NCI-H526 treated with DMSO at 0.1 percent for 48 hours (cell line): Measurements from ENCODE around the gene STXBP6.

Experiments used
- DNase-seq: peaks from one replicate; lab custom pipeline; 2025; lab: John Stamatoyannopoulos, UW

Gene STXBP6

GRCh38 chr14:24885410-24885913 lies 164.5 kb downstream of the STXBP6 start:
- no peak for DNase-seq

DNA sequence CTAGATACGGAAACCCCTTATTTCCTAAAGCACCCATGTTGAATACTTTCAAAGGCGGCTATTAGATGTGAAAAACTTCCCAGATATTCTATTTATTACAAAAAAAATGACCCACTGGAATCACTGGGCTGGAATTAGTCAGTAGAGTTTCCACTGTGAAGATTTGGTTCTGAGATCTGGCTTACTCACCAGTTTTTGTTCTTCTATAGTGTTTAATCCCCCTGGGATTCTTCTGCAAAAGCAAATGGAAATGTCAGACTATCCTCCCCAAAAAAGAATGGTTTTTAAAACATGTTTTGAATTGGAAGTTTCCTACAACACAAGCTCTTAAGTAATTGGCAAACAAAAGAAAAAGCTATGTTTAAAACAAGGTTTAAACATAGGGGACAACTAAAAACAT lies 166.4 kb downstream of the STXBP6 start:
- DNase-seq: no peak

DNA sequence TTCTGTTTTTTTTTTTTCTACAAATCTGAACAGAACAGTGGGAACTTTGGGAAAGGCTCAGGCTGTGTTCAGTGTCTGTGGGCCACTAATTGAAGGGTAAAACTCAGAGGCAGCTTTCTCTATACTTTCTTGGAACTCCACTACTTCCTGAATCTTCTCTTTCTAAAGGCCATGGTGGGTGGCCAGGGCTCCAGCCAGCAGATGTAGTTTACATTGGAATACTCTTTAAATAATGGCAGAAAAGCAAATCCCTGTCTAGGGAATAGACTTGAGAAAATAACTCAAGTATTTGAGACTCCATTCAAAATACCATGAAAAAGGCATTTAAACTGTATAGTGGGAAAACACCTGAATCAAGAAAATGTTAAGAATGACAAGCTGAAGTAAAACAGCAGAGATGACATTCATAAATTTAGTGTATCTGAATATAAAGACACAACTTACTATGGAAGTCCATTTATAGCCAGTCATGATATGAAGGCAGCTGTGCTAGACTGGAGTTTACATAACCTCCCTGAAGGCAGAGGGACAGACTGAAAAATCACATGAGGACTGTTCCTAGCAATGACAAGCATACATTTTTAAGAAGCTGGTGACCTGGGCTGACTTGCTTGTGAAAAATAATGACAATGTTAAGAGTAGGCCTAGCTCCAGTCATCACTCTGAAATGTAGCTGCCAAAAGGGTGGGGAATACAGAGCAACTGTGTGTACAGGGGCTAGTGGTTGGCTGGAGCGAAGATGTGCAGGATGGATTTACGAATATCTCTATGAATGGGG lies 168.6 kb downstream of the STXBP6 start:
- DNase-seq: no peak

DNA sequence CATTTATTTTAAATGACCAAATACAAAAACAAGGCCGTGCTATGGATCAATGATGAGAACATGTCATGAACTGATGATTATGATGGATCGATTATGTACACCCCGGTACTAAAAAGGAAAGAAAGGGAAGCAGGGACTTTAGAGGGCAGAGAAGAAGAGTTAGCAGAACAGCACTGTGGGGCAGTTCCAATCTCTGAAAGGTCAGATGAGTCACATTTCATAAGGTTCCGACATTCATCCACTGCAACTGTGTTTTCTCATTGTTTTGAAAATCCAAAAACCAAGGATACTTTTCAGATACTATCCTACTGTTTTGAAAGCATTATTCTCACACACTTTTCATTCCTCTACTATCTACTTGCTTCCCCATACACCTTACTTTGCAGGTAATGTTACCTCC lies 169.3 kb downstream of the STXBP6 start:
- no peak for DNase-seq

GRCh38 chr14:24879661-24880386 lies 170.1 kb downstream of the STXBP6 start:
- DNase-seq: no peak

DNA sequence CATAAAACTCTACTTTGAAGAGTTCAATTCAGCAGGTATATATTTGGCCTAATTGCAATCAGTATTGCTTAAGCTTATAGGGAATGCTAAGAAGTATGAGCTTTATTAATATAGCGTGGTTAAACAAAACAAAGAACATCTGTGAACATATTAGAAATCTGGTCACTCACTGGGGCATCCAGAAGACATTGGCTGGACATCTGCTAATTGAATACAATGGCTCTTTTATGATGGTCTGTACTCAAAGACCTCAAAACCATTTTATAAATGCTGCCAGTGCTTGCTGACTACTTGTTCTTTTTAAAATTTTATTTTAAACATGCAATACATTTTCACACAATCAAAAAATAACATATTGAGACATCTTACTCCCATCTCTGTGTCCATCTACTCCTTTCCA lies 173.0 kb downstream of the STXBP6 start:
- no peak for DNase-seq

DNA sequence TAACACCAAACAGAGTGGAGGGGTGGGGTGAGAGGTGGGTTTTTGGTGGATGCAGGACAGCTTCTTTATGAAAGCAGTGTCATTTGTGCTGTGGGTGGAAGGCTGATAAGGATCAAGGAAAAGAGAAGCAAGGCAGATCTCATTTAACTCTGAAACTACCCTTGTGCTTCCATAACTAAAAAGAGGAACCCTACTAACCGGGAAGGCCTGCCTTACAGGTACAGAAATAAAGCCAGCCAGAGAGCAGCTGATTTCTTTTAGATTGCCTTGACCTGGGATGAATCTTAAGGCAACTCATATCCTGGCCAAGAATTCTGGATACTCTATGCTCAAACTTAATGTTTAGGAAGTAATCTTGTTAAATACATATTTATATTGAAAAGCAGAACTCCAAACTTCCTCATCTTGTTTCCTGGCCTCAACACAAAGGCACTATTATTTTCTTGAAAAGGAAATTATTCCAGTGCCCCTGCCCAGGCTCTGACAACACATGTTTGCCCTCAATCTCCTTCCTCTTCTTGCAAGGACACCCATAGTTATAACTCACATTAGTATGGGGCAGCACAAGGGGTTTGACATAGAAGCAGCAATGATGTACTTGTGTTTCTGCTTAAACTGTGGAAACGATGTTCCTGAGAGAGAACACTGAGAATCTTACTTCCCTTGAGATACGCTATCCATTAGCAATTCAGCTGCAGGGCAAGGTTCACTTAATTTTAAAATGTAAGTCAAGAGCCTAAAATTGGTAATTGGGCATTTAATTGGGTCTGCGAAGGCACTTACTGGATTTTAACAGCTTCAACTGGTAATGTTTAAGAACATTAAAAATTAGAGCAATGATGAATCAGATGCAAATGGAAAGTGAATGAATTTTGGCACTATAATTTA lies 173.7 kb downstream of the STXBP6 start:
- DNase-seq: no peak

- no peak for DNase-seq
Observed at GRCh38 chr14:24875203-24875838, 174.6 kb downstream of the STXBP6 start.

DNA sequence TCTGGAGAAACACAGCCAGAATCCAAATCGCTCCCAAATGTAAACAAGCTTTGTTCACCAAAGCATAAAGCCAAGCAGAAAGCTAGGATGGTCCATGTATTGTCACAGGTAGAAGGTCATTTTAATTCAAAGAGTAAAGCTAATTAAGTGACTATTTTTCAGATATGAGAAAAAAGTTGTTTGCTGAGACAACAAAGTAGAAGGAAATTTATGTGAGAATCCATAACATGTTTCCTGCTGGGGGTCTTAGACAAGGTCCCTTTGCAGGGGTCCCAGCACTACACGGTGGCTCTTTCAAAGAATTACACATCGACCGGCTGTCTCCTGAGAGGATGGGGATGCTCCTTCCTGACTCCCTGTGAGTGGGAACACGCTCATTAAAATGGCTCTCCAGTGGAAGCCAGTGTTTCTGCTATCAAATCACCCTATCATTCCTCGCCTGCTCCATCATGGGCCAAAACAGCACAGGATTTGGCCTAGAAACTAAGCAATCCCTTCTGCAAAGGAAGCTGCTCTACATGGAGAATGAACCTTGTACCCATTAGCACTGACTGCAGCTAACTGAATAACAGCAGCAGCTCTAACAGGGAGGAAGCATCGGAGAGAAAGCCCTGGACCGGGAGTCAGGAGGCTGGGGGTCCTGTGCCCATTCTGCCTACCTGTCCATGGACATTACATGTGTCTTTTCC lies 175.3 kb downstream of the STXBP6 start:
- no peak for DNase-seq

DNA sequence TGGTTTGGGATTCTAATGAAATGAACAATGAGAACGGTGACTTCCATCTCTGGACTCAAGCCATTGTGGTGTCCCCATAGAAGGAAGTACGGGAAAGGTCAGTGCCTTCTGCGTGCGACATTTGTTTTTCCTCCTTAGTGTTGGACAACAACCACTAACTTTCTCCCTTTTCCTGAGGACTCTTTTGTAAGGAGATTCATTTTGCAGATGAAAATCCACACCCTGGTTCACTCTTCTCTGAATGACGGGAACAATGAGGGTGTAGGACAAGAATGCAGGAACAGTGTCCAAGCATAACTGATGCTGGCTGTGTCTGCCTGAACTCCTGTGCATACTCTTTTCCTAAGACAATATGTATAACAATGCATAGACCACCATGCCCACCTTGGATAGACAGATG lies 176.4 kb downstream of the STXBP6 start:
- no peak for DNase-seq

- DNase-seq: no peak
Observed at GRCh38 chr14:24870949-24871701, 178.8 kb downstream of the STXBP6 start.

GRCh38 chr14:24868389-24868788 lies 181.6 kb downstream of the STXBP6 start:
- DNase-seq: no peak

GRCh38 chr14:24866067-24866639 lies 183.8 kb downstream of the STXBP6 start:
- DNase-seq: no peak

DNA sequence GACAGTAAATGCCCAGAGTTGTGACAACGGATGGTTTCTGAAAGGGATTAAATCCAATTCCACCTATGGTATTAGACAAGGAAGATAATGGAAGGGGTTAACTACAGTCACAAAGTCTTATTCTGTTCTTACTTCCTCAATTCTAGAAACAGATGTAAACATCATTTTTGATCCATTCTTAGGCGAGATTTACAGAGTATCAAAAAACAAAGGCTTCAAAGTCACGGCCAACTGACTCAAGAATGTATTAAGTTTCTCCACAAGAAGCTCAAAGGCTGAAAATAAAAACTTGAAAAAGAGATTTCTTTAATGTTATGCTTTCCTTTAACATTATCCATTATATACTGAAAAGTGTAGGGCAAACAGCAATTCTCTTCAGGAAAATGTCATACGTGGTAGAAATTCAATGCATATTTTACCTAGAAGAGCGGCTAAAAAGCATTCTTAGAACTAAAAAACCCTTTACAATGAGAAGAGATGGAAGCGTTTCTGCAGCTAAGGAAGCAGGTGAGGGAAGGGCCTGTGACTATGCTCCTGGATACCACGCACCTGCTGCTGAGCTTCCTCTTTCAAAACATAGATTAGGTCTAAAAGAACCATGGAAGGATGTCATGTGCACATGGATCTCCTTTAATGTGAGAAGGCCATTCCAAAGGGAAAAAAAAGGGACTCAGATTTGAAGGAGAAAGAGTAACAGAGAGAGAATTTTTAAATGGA lies 185.8 kb downstream of the STXBP6 start:
- no peak for DNase-seq

DNA sequence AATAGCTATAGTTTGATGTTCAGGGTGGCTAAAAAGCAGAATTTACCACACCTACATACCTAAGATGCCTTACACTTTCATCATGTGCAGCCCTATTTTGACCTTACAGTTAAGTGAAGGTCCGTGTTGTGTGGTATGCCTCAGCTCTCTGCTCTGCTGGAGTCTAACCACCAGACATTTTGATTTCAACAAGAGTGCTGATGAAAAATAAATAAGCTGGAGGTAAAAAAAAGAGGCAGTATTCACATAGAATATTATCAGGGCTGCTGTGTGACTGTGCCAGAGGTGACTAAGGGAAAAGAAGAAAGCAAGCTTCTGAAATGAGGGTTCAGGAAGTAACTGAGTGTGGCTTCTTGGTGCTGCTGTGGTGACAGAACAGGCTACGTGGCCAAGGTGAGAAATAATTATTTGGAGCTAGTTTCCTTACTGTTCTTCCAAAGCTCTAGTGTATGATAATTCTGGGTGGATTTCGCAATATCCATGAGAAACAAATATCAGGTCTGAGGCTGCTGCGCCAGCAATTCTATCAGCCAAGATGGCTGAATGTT lies 188.8 kb downstream of the STXBP6 start:
- no peak for DNase-seq

DNA sequence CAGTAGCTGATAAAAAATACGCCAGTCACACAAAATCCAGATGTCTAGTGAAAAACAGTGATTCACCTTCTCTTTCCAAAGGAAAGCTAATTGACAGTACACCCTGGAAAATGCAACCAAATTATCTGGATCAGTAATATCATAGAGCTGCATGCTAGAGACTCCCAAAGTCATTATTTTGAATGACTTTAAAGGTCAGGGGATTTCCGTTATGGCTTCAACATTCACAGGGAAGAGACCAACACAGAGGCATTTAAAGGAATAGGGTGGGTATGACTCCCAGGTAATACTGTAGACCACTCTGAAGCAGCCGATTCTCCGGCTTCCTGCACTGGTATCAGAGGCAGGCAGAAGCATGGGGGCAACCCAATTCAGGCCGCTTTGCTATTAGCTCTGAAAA lies 190.4 kb downstream of the STXBP6 start:
- DNase-seq: no peak

DNA sequence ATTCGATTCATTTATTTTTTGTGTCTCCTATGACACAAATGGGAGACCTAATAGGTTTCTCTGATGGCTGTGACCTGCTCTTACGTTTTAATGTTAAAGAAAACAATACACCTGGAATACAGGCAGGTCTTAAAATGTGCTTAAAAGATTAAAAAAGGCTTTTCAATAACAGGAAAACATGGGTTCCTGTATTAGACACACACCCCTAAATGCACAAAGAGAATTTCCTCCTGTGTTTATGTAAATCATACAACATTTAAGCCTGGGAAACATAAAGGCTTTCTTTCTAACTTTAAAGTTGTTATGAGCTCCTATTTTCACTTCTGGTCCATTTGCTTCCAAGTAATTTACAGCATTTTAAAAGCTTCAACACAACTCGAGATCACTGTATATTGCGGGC lies 191.3 kb downstream of the STXBP6 start:
- no peak for DNase-seq

DNA sequence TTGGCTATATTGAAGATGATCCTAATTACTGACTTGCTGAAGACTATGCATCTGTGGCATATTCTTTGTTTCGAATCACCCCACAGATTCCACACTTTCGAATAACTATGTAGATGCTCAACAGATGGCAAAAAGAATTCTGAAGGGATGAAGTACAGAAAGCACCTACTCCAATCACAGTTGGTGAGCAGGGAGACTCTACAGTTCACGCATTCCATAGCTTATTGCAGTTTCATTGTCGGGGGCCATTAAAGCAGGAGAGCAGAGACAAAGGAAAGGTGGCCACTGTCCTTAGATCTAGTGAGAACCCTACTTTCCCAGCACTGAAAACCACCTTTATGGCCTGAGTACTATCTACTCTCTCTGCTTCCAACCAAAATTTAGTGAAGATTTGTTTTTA lies 191.9 kb downstream of the STXBP6 start:
- no peak for DNase-seq

DNA sequence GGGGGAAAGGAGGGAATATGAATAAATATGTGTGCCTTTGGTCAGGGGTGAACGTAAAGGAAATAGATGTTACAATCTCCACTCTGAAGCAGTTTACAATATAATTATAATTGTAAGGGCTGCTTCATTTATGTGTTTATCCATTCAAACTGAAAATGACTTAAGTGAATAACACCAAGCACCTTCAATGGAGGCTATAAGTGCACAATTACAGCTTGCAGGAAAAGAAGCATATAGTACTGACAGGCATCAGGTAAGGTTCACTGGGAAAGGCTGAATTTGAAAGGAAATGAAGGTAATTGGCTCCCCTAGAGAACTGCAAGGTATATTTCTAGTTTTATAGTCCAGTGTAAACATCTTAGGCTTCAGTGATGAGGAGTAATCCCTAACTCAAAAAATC lies 192.7 kb downstream of the STXBP6 start:
- DNase-seq: no peak
